ENCODE results near the gene DNAH17. TPM values are rescaled to one million over a fixed set of nuclear protein-coding genes. Genes with fewer than 3 reads are reported as not detected.

The DNAH17 gene
- total and polyA plus RNA-seq, 2 of the 8 experiments (the other 6 are each of a cell fraction or from before 2014, with no cell fraction given), result 0.14 to 0.67 TPM

- Histone ChIP-seq H2BK5ac (ENCODE audit: low read depth, low read length) (peak overlapping the region; percentile 83; the same call in 1 of the 2 replicates), H2BK12ac (ENCODE audit: low read depth, low read length) (0 out of 2 replicates have a peak overlapping the region, but pooled peaks have one; percentile 50), H4K20me1 (replicated peaks in 1 of 2; ENCODE audit: control insufficient read depth in 1 of 2, insufficient read depth in 2 of 2, low read length in 2 of 2) (peaks cover 7 to 26% of the 10 kb centered on the region in 2 experiments), H2BK120ac (replicated peaks; ENCODE audit: low read depth, low read length) (no peak overlapping the region), H3K4me3 (ENCODE audit: extremely low read depth in 1 of 4, insufficient read depth in 2 of 4, low read depth in 3 of 4, low read length in 4 of 4) (peak overlapping the region; percentile 90 to 96 (median 94)), H4K91ac (replicated peaks; ENCODE audit: insufficient read length, low read length) (peak overlapping the region; percentile 17), H3K27ac (ENCODE audit: low read depth, low read length) (peak overlapping the region; percentile 73), H2AK5ac (ENCODE audit: low read depth, low read length) (no peak overlapping the region), H3K56ac (replicated peaks; ENCODE audit: insufficient read length, low read depth, low read length) (peak overlapping the region; percentile 28), H3K23ac (ENCODE audit: insufficient read length) (no peak overlapping the region), H3K9ac (replicated peaks in 1 of 4; ENCODE audit: extremely low read depth in 1 of 4, low read depth in 3 of 4, low read length in 3 of 4) (peak overlapping the region; percentile 76 to 95 (median 88)), H3K23me2 (ENCODE audit: low read depth, low read length) (peaks cover 7% of the 10 kb centered on the region; the same call in 1 of the 2 replicates), H3K36me3 (ENCODE audit: control insufficient read depth in 2 of 4, insufficient read depth in 4 of 4, low read length in 3 of 4) (peaks cover 0 to 3% (median 0%) of the 10 kb centered on the region in 4 experiments; a peak in 1 of 8 replicates), H4K5ac (ENCODE audit: insufficient read length, low read depth, low read length) (no peak overlapping the region), H4K8ac (ENCODE audit: extremely low read depth, insufficient read depth, low read length) (0 out of 2 replicates have a peak overlapping the region, but pooled peaks have one; percentile 96), H2BK15ac (ENCODE audit: low read length) (no peak overlapping the region), H2BK20ac (ENCODE audit: low read length) (no peak overlapping the region), H3K79me2 (ENCODE audit: control insufficient read depth in 1 of 2, insufficient read depth in 2 of 2, low read length in 2 of 2) (peaks cover 44 to 54% of the 10 kb centered on the region in 2 experiments), H2AFZ (ENCODE audit: low read length) (no peak overlapping the region), H3K14ac (ENCODE audit: insufficient read length) (no peak overlapping the region), H3K9me3 (ENCODE audit: insufficient read depth in 2 of 2, low read depth in 1 of 2, low read length in 1 of 2) (no peaks in the 10 kb centered on the region), H3K4me2 (ENCODE audit: insufficient read depth in 1 of 2, low read depth in 2 of 2, low read length in 2 of 2) (peak overlapping the region; percentile 68 to 95), H3K4ac (replicated peaks; ENCODE audit: insufficient read length, low read depth, low read length) (peak overlapping the region; percentile 65), H3K27me3 (replicated peaks in 1 of 4; ENCODE audit: control insufficient read depth in 3 of 4, extremely low read depth in 1 of 4, insufficient read depth in 3 of 4, low read length in 3 of 4) (no peaks in the 10 kb centered on the region), H3K18ac (ENCODE audit: extremely low read depth, low read length) (no peak overlapping the region), H3K4me1 (replicated peaks in 1 of 4; ENCODE audit: control insufficient read depth in 3 of 4, insufficient read depth in 4 of 4, low read length in 3 of 4) (peaks cover 22 to 34% (median 25%) of the 10 kb centered on the region in 4 experiments), H3K79me1 (ENCODE audit: low read depth, low read length) (peaks cover 3% of the 10 kb centered on the region)
- CTCF ChIA-PET (ENCODE audit: partially characterized antibody), result interaction anchor here (1.2 kb wide), 1 partner anchor 25 kb away, joined by 3 read pairs; no protein-coding TSS in a partner anchor
- DNase-seq (ENCODE audit: low read depth in 1 of 2, low spot score in 2 of 2), result no peak
- WGBS, 2 experiments (ENCODE audit: extremely low coverage in 1 of 2, insufficient coverage in 1 of 2, insufficient read length in 1 of 2, insufficient replicate concordance in 2 of 2, low coverage in 1 of 2, low lambda C conversion rate in 2 of 2, missing lambda C conversion rate in 1 of 2), result 28% methylated on average over 7 of the region's 7 CpGs; no CpG with 5 or more reads in 1 of the 2 experiments
- TF ChIP-seq CTBP2 (IDR thresholded peaks at IDR 0.05; ENCODE audit: borderline replicate concordance, insufficient read depth, insufficient read length, low read length) (no peak), CHD2 (IDR thresholded peaks at IDR 0.05; ENCODE audit: low read length) (no peak), RAD21 (IDR thresholded peaks at IDR 0.05 in 1 of 2, conservative IDR thresholded peaks at IDR 0.05 in 1 of 2; ENCODE audit: low read depth in 2 of 2, low read length in 2 of 2) (no peak), TAF7 (optimal IDR thresholded peaks at IDR 0.05; ENCODE audit: borderline replicate concordance, low read depth, low read length) (no peak), MAFK (IDR thresholded peaks at IDR 0.05; ENCODE audit: low read depth, low read length) (no peak), BCL11A (IDR thresholded peaks at IDR 0.05; ENCODE audit: low read depth in 2 of 2, low read length in 2 of 2) (no peak)
- POLR2A ChIA-PET (ENCODE audit: partially characterized antibody), result interaction anchor here (0.7 to 1.9 kb wide), 5 partner anchors 17 to 571 kb away, joined by 3 to 5 read pairs (median 4); no protein-coding TSS in a partner anchor
- FAIRE-seq, result no peak
These were observed 198.1 kb downstream of the DNAH17 start for GRCh38 chr17:78379131-78379491.
